HL-60 (cell line): Measurements from ENCODE around the gene PRRT1.
A peak's percentile ranks its signal among the peaks of the same experiment; 100 is the strongest.

ENCODE experiments used
- DNase-seq, 2 experiments: peaks; one replicate each; pipeline ENCODE4 v3.0.0-alpha.2; 2010 to 2020; ENCODE audit warnings: low read depth in 1 of 2, low spot score in 1 of 2
- H3K27ac ChIP-seq: fragments of 250-450 bp; sonication (Bioruptor Pico); replicated peaks from 2 replicates; pipeline ENCODE4 v1.5.1; 2020; ENCODE audit warnings: mild to moderate bottlenecking, moderate library complexity
- H3K27me3 ChIP-seq: fragments of 250-450 bp; sonication (Bioruptor Pico); 2 replicates; pipeline ENCODE4 v1.5.1; 2021; ENCODE audit warnings: mild to moderate bottlenecking, moderate library complexity; ENCODE audit not compliant: insufficient read depth, poor library complexity, severe bottlenecking
- H3K4me3 ChIP-seq: replicated peaks from 2 replicates; pipeline ENCODE4 v1.5.1; 2011; ENCODE audit warnings: mild to moderate bottlenecking, control low read depth, low read length; ENCODE audit not compliant: insufficient read depth
- GABPA ChIP-seq: IDR thresholded peaks from 2 replicates; pipeline ENCODE4 v1.6.1; 2012; ENCODE audit warnings: low read depth
- POLR2AphosphoS5 ChIP-seq: IDR thresholded peaks from 2 replicates; pipeline ENCODE4 v1.6.1; 2012; ENCODE audit warnings: low read depth
- SPI1 ChIP-seq: IDR thresholded peaks from 2 replicates; pipeline ENCODE4 v1.6.1; 2012; ENCODE audit warnings: low read depth, mild to moderate bottlenecking, borderline replicate concordance
- TF ChIP-seq, protein P1 (sequence below): IDR thresholded peaks from 2 replicates; pipeline ENCODE4 v1.6.1; 2012; ENCODE audit warnings: low read depth; ENCODE audit not compliant: insufficient replicate concordance
- TF ChIP-seq, protein P2 (sequence below): IDR thresholded peaks from one replicate; pipeline ENCODE4 v1.5.1; 2011; ENCODE audit warnings: low read length, control low read depth, inconsistent platforms; ENCODE audit not compliant: insufficient read depth

PRRT1 gene

DNA sequence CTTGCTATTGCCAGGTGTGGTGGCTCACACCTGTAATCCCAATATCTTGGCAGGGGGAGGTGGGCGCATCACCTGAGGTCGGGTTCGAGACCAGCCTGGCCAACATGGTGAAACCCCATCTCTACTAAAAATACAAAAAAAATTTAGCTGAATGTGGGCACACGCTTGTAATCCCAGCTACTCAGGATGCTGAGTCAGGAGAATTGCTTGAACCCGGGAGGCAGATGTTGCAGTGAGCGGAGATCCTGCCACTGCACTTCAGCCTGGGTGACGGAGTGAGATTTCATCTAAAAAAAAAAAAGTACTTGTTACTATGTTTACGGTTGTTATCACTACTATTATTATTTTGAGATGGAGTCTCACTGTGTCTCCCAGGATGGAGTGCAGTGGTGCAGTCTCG is 5.2 kb upstream of the PRRT1 start:
- Histone ChIP-seq H3K4me3 (no peak overlapping the region), H3K27ac (no peak overlapping the region), H3K27me3 (peaks cover 18% of the 10 kb centered on the region)
- TF ChIP-seq SPI1 (no peak), POLR2AphosphoS5 (no peak), GABPA (no peak)
- TF ChIP-seq, protein P1, sequence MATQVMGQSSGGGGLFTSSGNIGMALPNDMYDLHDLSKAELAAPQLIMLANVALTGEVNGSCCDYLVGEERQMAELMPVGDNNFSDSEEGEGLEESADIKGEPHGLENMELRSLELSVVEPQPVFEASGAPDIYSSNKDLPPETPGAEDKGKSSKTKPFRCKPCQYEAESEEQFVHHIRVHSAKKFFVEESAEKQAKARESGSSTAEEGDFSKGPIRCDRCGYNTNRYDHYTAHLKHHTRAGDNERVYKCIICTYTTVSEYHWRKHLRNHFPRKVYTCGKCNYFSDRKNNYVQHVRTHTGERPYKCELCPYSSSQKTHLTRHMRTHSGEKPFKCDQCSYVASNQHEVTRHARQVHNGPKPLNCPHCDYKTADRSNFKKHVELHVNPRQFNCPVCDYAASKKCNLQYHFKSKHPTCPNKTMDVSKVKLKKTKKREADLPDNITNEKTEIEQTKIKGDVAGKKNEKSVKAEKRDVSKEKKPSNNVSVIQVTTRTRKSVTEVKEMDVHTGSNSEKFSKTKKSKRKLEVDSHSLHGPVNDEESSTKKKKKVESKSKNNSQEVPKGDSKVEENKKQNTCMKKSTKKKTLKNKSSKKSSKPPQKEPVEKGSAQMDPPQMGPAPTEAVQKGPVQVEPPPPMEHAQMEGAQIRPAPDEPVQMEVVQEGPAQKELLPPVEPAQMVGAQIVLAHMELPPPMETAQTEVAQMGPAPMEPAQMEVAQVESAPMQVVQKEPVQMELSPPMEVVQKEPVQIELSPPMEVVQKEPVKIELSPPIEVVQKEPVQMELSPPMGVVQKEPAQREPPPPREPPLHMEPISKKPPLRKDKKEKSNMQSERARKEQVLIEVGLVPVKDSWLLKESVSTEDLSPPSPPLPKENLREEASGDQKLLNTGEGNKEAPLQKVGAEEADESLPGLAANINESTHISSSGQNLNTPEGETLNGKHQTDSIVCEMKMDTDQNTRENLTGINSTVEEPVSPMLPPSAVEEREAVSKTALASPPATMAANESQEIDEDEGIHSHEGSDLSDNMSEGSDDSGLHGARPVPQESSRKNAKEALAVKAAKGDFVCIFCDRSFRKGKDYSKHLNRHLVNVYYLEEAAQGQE = no peak
- TF ChIP-seq, protein P2, sequence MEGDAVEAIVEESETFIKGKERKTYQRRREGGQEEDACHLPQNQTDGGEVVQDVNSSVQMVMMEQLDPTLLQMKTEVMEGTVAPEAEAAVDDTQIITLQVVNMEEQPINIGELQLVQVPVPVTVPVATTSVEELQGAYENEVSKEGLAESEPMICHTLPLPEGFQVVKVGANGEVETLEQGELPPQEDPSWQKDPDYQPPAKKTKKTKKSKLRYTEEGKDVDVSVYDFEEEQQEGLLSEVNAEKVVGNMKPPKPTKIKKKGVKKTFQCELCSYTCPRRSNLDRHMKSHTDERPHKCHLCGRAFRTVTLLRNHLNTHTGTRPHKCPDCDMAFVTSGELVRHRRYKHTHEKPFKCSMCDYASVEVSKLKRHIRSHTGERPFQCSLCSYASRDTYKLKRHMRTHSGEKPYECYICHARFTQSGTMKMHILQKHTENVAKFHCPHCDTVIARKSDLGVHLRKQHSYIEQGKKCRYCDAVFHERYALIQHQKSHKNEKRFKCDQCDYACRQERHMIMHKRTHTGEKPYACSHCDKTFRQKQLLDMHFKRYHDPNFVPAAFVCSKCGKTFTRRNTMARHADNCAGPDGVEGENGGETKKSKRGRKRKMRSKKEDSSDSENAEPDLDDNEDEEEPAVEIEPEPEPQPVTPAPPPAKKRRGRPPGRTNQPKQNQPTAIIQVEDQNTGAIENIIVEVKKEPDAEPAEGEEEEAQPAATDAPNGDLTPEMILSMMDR = no peak
- no peak for DNase-seq

DNA sequence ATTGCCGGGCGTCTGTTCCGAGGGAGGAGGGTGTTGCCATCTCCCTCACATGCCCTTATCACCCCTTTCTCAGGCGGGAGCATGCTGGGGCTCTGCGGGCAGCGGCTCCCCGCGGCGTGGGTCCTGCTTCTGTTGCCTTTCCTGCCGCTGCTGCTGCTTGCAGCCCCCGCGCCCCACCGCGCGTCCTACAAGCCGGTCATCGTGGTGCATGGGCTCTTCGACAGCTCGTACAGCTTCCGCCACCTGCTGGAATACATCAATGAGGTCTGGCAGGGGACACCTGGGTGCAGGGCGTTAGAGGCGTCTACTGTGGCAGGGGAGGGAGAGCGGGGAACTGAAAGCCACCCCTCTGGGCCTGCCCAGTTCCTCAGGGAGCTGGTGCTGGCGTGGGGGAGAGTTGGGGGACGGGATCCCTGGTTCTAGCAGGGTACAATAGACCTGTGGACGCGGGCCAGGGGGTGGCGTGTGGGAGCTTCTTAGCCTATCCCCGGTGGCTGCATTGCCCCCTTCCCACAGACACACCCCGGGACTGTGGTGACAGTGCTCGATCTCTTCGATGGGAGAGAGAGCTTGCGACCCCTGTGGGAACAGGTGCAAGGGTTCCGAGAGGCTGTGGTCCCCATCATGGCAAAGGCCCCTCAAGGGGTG is 2.9 kb upstream of the PRRT1 start:
- H3K27ac ChIP-seq = no peak overlapping the region; the same call in 1 of the 2 replicates
- peak; percentile 48 to 62 for DNase-seq
- peak overlapping the region; percentile 66 for H3K4me3 ChIP-seq
- H3K27me3 ChIP-seq = peaks cover 27% of the 10 kb centered on the region
- TF ChIP-seq GABPA = no peak
- TF ChIP-seq, protein P2 = peak; percentile 10

DNA sequence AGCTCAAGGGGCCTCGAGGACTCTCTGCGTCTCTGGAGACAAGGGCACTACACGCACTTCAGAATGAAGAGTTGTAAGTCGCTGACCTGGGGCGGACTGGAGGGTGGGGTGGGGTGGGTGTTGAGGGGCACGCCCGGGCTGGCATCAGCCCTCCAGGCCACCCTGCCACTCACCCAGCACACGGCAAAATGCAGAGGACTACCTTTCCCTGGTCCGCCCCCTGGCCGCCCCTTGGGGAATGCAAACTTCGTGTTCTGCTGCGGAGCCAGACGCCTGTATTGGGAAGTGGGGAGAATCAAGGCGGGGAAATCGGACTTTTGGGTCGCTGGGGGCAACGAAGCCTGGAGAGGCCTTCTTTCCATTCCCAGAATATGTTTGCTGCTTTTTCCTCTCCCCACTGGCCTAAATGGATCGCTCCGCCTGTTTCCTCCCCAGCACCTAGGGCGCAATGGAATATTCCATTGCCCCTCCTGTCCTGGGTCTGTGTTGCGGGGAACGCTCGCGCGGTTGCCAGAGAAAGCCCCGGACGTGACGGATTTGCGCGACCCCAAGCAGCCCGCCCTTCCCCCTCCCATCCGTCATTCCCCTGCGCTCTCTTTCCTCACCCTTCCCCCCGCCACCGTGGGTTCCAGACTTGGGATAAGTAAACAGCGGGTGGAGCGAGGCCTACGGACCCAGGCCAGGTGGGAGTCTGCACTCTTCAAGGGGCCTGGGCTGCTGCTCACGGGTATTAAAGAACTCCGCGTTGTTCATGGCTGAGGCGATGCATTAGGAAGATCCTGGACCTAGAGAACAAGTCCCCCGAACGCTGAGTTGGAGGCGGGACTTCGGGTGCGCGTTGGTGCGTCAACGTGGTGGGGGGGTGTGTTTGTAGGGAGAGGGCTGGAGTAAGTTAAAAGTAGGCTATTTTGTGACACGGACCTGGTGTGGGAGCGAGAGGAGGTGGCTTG is 2.1 kb upstream of the PRRT1 start, which contains the start of gene PPT2:
Gene PPT2 (plus strand): TSS at position 578 of the 950 bp plus-strand sequence. CDS start 454 bp downstream, outside the sequence.
- peak; percentile 39 to 62 for DNase-seq
- TF ChIP-seq SPI1 (no peak), GABPA (no peak), POLR2AphosphoS5 (no peak)
- TF ChIP-seq, protein P1 = no peak
- TF ChIP-seq, protein P2 = no peak
- no peak within 1 kb of the TSS; the same call in 1 of the 2 replicates for H3K27ac ChIP-seq
- peak within 1 kb of the TSS; percentile 66 for H3K4me3 ChIP-seq
- peaks cover 32% of the 10 kb centered on the region for H3K27me3 ChIP-seq
